HepG2 (cell line): ENCODE data around the gene BDKRB1. TPM values are rescaled to one million over a fixed set of nuclear protein-coding genes. Genes with fewer than 3 reads are reported as not detected.

Experiments
- ATAC-seq: fragments of 200-7000 bp; cut with Tn5 transposase; 3 replicates; pipeline ENCODE4 v1.9.1; 2020; ENCODE audit warnings: mild to moderate bottlenecking, moderate library complexity
- BruUV-seq: library from RNA; stranded (reverse); fragments of 400-500 nt; replicated peaks from 2 replicates; lab custom pipeline; 2021; lab: Mats Ljungman, UMichigan
- CTCF ChIA-PET: fragments of 300-600 bp; formaldehyde crosslinking; extraction: SDS; loops from one replicate; lab custom pipeline; 2021; ENCODE audit warnings: low total read pairs, inconsistent platforms, low intra/inter-chr PET ratio; lab: Yijun Ruan, JAX
- POLR2A ChIA-PET: fragments of 350-600 bp; sonication (Branson Sonifier 250); formaldehyde crosslinking; loops from one replicate; lab custom pipeline; 2020; ENCODE audit warnings: antibody characterized with exemption, inconsistent platforms; lab: Yijun Ruan, JAX
- DNase-seq: peaks from one replicate; pipeline ENCODE4 v3.0.0-alpha.2; 2015; ENCODE audit warnings: low spot score
- FAIRE-seq: peaks from 3 replicates; lab custom pipeline; 2011; peaks lifted over from hg19 to GRCh38; lab: Jason Lieb, UNC
- H2AFZ ChIP-seq: one replicate; pipeline ENCODE4 v1.6.1; 2011; ENCODE audit warnings: low read length, inconsistent platforms
- H3K27ac ChIP-seq: fragments of 300-600 bp; 3 replicates; pipeline ENCODE4 v1.8.0; 2011; ENCODE audit warnings: mixed run types, mild to moderate bottlenecking, mixed read lengths, low read length, inconsistent platforms; ENCODE audit not compliant: insufficient read depth; ENCODE audit errors: extremely low read length
- H3K27me3 ChIP-seq, 2 experiments: fragments of 200-600 bp in 1 of 2; 2 replicates in 1 of 2; 3 replicates in 1 of 2; pipeline versions ENCODE4 v1.6.0 to v1.8.0; 2011; ENCODE audit warnings: low read length in 2 of 2, mild to moderate bottlenecking in 2 of 2, moderate library complexity in 2 of 2, inconsistent platforms in 1 of 2; ENCODE audit not compliant: insufficient read depth in 2 of 2, control insufficient read depth in 1 of 2
- H3K36me3 ChIP-seq, 2 experiments: fragments of 200-600 bp in 1 of 2; replicated peaks in 1 of 2; 2 replicates in 1 of 2; 3 replicates in 1 of 2; pipeline versions ENCODE4 v1.5.1 to v1.8.0; 2011; ENCODE audit warnings: low read length in 2 of 2, inconsistent platforms in 1 of 2; ENCODE audit not compliant: insufficient read depth in 2 of 2, control insufficient read depth in 1 of 2
- H3K4me1 ChIP-seq: 2 replicates; pipeline ENCODE4 v1.5.1; 2012; ENCODE audit warnings: low read length, inconsistent platforms; ENCODE audit not compliant: insufficient read depth
- H3K4me2 ChIP-seq: 2 replicates; pipeline ENCODE4 v1.6.0; 2011; ENCODE audit warnings: low read depth, low read length, inconsistent platforms
- H3K4me3 ChIP-seq, 3 experiments: fragments of 200-600 bp in 1 of 3; sonication (generic), shearing (Covaris generic) in 1 of 3; replicated peaks in 1 of 3; 2 replicates each; pipeline ENCODE4 v1.5.1; 2011 to 2016; ENCODE audit warnings: low read length in 3 of 3, inconsistent platforms in 2 of 3, low read depth in 2 of 3, mild to moderate bottlenecking in 2 of 3, control low read depth in 1 of 3, mixed read lengths in 1 of 3; ENCODE audit not compliant: insufficient read depth in 1 of 3
- H3K79me2 ChIP-seq: one replicate; pipeline ENCODE4 v1.6.1; 2011; ENCODE audit warnings: low read length, inconsistent platforms; ENCODE audit not compliant: insufficient read depth
- H3K9ac ChIP-seq: 2 replicates; pipeline ENCODE4 v1.6.0; 2011; ENCODE audit warnings: mild to moderate bottlenecking, low read depth, low read length, inconsistent platforms; ENCODE audit not compliant: insufficient read depth
- H3K9me3 ChIP-seq: 2 replicates; pipeline ENCODE4 v1.5.1; 2012; ENCODE audit warnings: mild to moderate bottlenecking, low read length
- H4K20me1 ChIP-seq: 2 replicates; pipeline ENCODE4 v1.6.0; 2011; ENCODE audit warnings: inconsistent platforms, mild to moderate bottlenecking, low read length, moderate library complexity; ENCODE audit not compliant: insufficient read depth
- HOXA9 ChIP-seq: sonication (generic); formaldehyde crosslinking; IDR thresholded peaks from 2 replicates; pipeline ENCODE4 v1.8.1; 2022; ENCODE audit warnings: missing genetic modification reagents, mild to moderate bottlenecking, moderate library complexity, borderline replicate concordance
- IRF1 ChIP-seq: sonication (generic); formaldehyde crosslinking; IDR thresholded peaks from 2 replicates; pipeline ENCODE4 v1.4.0; 2020; ENCODE audit warnings: low read depth, mild to moderate bottlenecking, missing genetic modification reagents
- LRRFIP1 ChIP-seq: sonication (generic); formaldehyde crosslinking; conservative IDR thresholded peaks from 2 replicates; pipeline ENCODE4 v1.4.0; 2020; ENCODE audit warnings: missing genetic modification reagents
- MAF1 ChIP-seq: sonication (generic); formaldehyde crosslinking; IDR thresholded peaks from 2 replicates; pipeline ENCODE4 v1.5.0; 2020; ENCODE audit warnings: missing genetic modification reagents, borderline replicate concordance
- ONECUT2 ChIP-seq: sonication (generic); formaldehyde crosslinking; IDR thresholded peaks from 2 replicates; pipeline ENCODE4 v1.4.0; 2020; ENCODE audit warnings: missing genetic modification reagents
- SIX1 ChIP-seq: sonication (generic); formaldehyde crosslinking; IDR thresholded peaks from 2 replicates; pipeline ENCODE4 v1.4.0; 2020; ENCODE audit warnings: missing genetic modification reagents, borderline replicate concordance
- SOX6 ChIP-seq, 2 experiments: fragments of 450-650 bp in 1 of 2; sonication (generic) in 1 of 2; formaldehyde crosslinking in 1 of 2; IDR thresholded peaks; 2 replicates each; pipeline versions ENCODE4 v1.4.0 to v1.6.1; 2017 to 2020; ENCODE audit warnings: antibody characterized with exemption in 1 of 2, mild to moderate bottlenecking in 1 of 2, missing genetic modification reagents in 1 of 2
- SP140L ChIP-seq: sonication (generic); formaldehyde crosslinking; IDR thresholded peaks from 2 replicates; pipeline ENCODE4 v1.4.0; 2020; ENCODE audit warnings: missing genetic modification reagents, borderline replicate concordance
- ZBTB10 ChIP-seq: sonication (generic); formaldehyde crosslinking; IDR thresholded peaks from 2 replicates; pipeline ENCODE4 v1.4.0; 2020; ENCODE audit warnings: missing genetic modification reagents, borderline replicate concordance
- ZBTB44 ChIP-seq: sonication (generic); formaldehyde crosslinking; IDR thresholded peaks from 2 replicates; pipeline ENCODE4 v1.4.0; 2020; ENCODE audit warnings: missing genetic modification reagents
- ZNF3 ChIP-seq: IDR thresholded peaks from 2 replicates; pipeline ENCODE4 v1.7.0; 2017; ENCODE audit warnings: inconsistent platforms
- ZNF431 ChIP-seq: sonication (generic); formaldehyde crosslinking; IDR thresholded peaks from 2 replicates; pipeline ENCODE4 v1.9.0; 2022; ENCODE audit warnings: missing genetic modification reagents, low read depth, mild to moderate bottlenecking, borderline replicate concordance
- ZNF615 ChIP-seq: sonication (generic); formaldehyde crosslinking; IDR thresholded peaks from 2 replicates; pipeline ENCODE4 v1.5.0; 2020; ENCODE audit warnings: mild to moderate bottlenecking, missing genetic modification reagents, borderline replicate concordance
- ZNF83 ChIP-seq: sonication (generic); formaldehyde crosslinking; IDR thresholded peaks from 2 replicates; pipeline ENCODE4 v1.4.0; 2020; ENCODE audit warnings: missing genetic modification reagents, mild to moderate bottlenecking, borderline replicate concordance
- WGBS: methylation state at CpG from one replicate; pipeline ENCODE4 v1.1.6; 2017; ENCODE audit warnings: low lambda C conversion rate; 5-methylcytosine and 5-hydroxymethylcytosine counted together
- in situ Hi-C: cut with HindIII; loops from 2 replicates; pipeline ENCODE4 v1.10.0; 2017; ENCODE audit warnings: low pct_unique_long_range_greater_than_20kb; ENCODE audit not compliant: extremely low pct_ligation_motif_present
- intact Hi-C: fragments of 100-400 bp; cut with micrococcal nuclease; formaldehyde crosslinking; loops from one replicate; pipeline ENCODE4 v1.10.0; 2022; ENCODE audit not compliant: unreplicated experiment
- polyA plus RNA-seq, 8 experiments: library from polyadenylated mRNA; depleted of rRNA in 3 of 8; stranded (reverse) in 7 of 8; unstranded in 1 of 8; fragments of >200 nt; fragmentation: Illumina TruSeq in 4 of 8; extraction: Trizol in 4 of 8; gene quantifications; 2 replicates each; pipeline versions ENCODE4 v1.2.1 to v1.2.3, GENCODE V29; 2011 to 2016; ENCODE audit warnings: low read depth in 4 of 8, missing spikeins in 1 of 8, mixed read lengths in 1 of 8; ENCODE audit not compliant: insufficient read depth in 1 of 8
- total RNA-seq, 5 experiments: library from RNA; depleted of rRNA; stranded (reverse); fragments of >200 nt; fragmentation: Illumina TruSeq; extraction: Trizol; gene quantifications; 2 replicates each; pipeline ENCODE4 v1.2.3, GENCODE V29; 2016; ENCODE audit warnings: low read depth in 1 of 5

The BDKRB1 gene
- total and polyA plus RNA-seq, 2 of the 13 experiments (the other 11 are each of a cell fraction or from before 2014, with no cell fraction given), result 0.05 TPM; not detected in 1

- 51% methylated on average over 9 of the region's 10 CpGs for WGBS
- Histone ChIP-seq H2AFZ (no peak overlapping the region), H3K27me3 (no peaks in the 10 kb centered on the region; a peak in 1 of 5 replicates), H3K4me2 (no peak overlapping the region), H3K27ac (no peak overlapping the region), H3K36me3 (no peaks in the 10 kb centered on the region), H3K4me1 (no peaks in the 10 kb centered on the region), H3K9ac (no peak overlapping the region), H3K4me3 (no peak overlapping the region), H3K79me2 (no peaks in the 10 kb centered on the region), H3K9me3 (no peaks in the 10 kb centered on the region), H4K20me1 (no peaks in the 10 kb centered on the region)
- DNase-seq (no peak), FAIRE-seq (no peak), ATAC-seq (no peak)
- in situ Hi-C loops, result no loop called here
- CTCF ChIA-PET, result no interaction called here
- BruUV-seq, result no TSS peak
- TF ChIP-seq SOX6 (IDR thresholded peaks at IDR 0.05) (no peak), SOX6 (CRISPR knock-in tag; IDR thresholded peaks at IDR 0.05) (no peak), LRRFIP1 (no peak), ZNF431 (no peak), MAF1 (CRISPR knock-in tag) (no peak), ZNF83 (no peak), SP140L (CRISPR knock-in tag) (no peak), ZNF3 (CRISPR knock-in tag) (no peak), SIX1 (no peak), ZNF615 (CRISPR knock-in tag) (no peak), HOXA9 (no peak), IRF1 (no peak), ZBTB10 (CRISPR knock-in tag) (no peak), ZBTB44 (CRISPR knock-in tag) (no peak), ONECUT2 (CRISPR knock-in tag) (no peak)
- intact Hi-C loops, result no loop called here
- POLR2A ChIA-PET, result no interaction called here
These were observed 42.0 kb upstream of the BDKRB1 start for GRCh38 chr14:96213871-96214465.
